K562 (cell line): ENCODE measurements around the gene JPH2. TPM values are rescaled to one million over a fixed set of nuclear protein-coding genes. Genes with fewer than 3 reads are reported as not detected.

Source experiments
- CBX1 ChIP-seq: sonication (generic); IDR thresholded peaks from 2 replicates; pipeline ENCODE4 v1.6.1; 2016; ENCODE audit warnings: antibody characterized with exemption, low read depth, mild to moderate bottlenecking
- CCNT2 ChIP-seq: IDR thresholded peaks from 2 replicates; pipeline ENCODE4 v1.6.1; 2011; ENCODE audit warnings: borderline replicate concordance, low read depth, mild to moderate bottlenecking, moderate library complexity, mixed read lengths, low read length; ENCODE audit not compliant: insufficient read length; ENCODE audit errors: extremely low read depth
- CEBPB ChIP-seq: fragments of 450-650 bp; IDR thresholded peaks from 2 replicates; pipeline ENCODE4 v1.6.1; 2016; ENCODE audit warnings: missing genetic modification characterization, missing compliant biosample characterization
- CSDE1 ChIP-seq, 2 experiments: fragments of 450-650 bp; IDR thresholded peaks; 2 replicates each; pipeline ENCODE4 v1.6.1; 2016; ENCODE audit warnings: mild to moderate bottlenecking in 1 of 2
- GATAD2A ChIP-seq: fragments of 450-650 bp; IDR thresholded peaks from 2 replicates; pipeline ENCODE4 v1.6.1; 2017
- HMBOX1 ChIP-seq: sonication (generic); IDR thresholded peaks from 2 replicates; pipeline ENCODE4 v1.6.1; 2016
- HSF4 ChIP-seq: fragments of 250-450 bp; sonication (Bioruptor Pico); IDR thresholded peaks from 2 replicates; pipeline ENCODE4 v2.1.2; 2022; ENCODE audit warnings: mild to moderate bottlenecking, moderate library complexity, borderline replicate concordance
- MEF2D ChIP-seq: conservative IDR thresholded peaks from 2 replicates; pipeline ENCODE4 v1.6.1; 2016; ENCODE audit warnings: low read depth, missing genetic modification characterization, missing compliant biosample characterization
- RHOXF2B ChIP-seq: fragments of 250-450 bp; sonication (Bioruptor Pico); conservative IDR thresholded peaks from 2 replicates; pipeline ENCODE4 v1.5.1; 2021
- RNF219 ChIP-seq: fragments of 250-450 bp; sonication (Bioruptor Pico); IDR thresholded peaks from 2 replicates; pipeline ENCODE4 v1.5.0; 2022; ENCODE audit warnings: mild to moderate bottlenecking
- SPI1 ChIP-seq: IDR thresholded peaks from 2 replicates; pipeline ENCODE4 v1.6.1; 2011; ENCODE audit warnings: low read depth, low read length, control low read depth, borderline replicate concordance
- SUPT5H ChIP-seq: fragments of 450-650 bp; IDR thresholded peaks from 2 replicates; pipeline ENCODE4 v1.6.1; 2016
- TCF7L2 ChIP-seq: fragments of 150-350 bp; IDR thresholded peaks from 2 replicates; pipeline ENCODE4 v1.6.1; 2016; ENCODE audit warnings: low read depth, mild to moderate bottlenecking, low read length, moderate library complexity
- WHSC1 ChIP-seq: IDR thresholded peaks from one replicate; pipeline ENCODE4 v1.6.1; 2012; ENCODE audit warnings: low read length, control low read depth, inconsistent platforms
- ZBTB7A ChIP-seq: IDR thresholded peaks from 2 replicates; pipeline ENCODE4 v1.6.1; 2011; ENCODE audit warnings: low read depth, mild to moderate bottlenecking, low read length, moderate library complexity, borderline replicate concordance; ENCODE audit not compliant: control insufficient read depth
- ZNF24 ChIP-seq: fragments of 450-650 bp; IDR thresholded peaks from 2 replicates; pipeline ENCODE4 v1.6.1; 2016
- ZNF445 ChIP-seq: fragments of 250-450 bp; sonication (Bioruptor Pico); IDR thresholded peaks from 2 replicates; pipeline ENCODE4 v1.4.0; 2020; ENCODE audit warnings: low read depth, mild to moderate bottlenecking, moderate library complexity
- polyA plus RNA-seq, 8 experiments: library from polyadenylated mRNA; depleted of rRNA in 4 of 8; stranded (reverse) in 5 of 8; unstranded in 3 of 8; fragments of >200 nt; fragmentation: Nextera tagmentation in 2 of 8; fragmentation: Illumina TruSeq in 1 of 8; extraction: Ambion mirVana in 2 of 8; extraction: Trizol in 1 of 8; gene quantifications; 2 replicates each; pipeline versions ENCODE4 v1.2.1 to v1.2.3, GENCODE V29; 2011 to 2014; ENCODE audit warnings: inconsistent platforms in 1 of 8, missing spikeins in 1 of 8
- total RNA-seq, 7 experiments: library from RNA; depleted of rRNA in 6 of 7; stranded (reverse); fragments of >200 nt in 6 of 7; fragmentation: Illumina TruSeq in 2 of 7; extraction: Trizol in 2 of 7; gene quantifications; 2 replicates each; pipeline versions ENCODE4 v1.2.1 to v1.2.3, GENCODE V29; 2011 to 2021; ENCODE audit warnings: low replicate concordance in 1 of 7
- TF ChIP-seq, protein P1 (sequence below): sonication (generic); formaldehyde crosslinking; IDR thresholded peaks from 2 replicates; pipeline ENCODE4 v1.8.1; 2023; ENCODE audit warnings: mild to moderate bottlenecking, missing genetic modification reagents
- TF ChIP-seq, protein P2 (sequence below): sonication (generic); formaldehyde crosslinking; IDR thresholded peaks from 2 replicates; pipeline ENCODE4 v1.8.1; 2022; ENCODE audit warnings: missing genetic modification reagents
- TF ChIP-seq, protein P3 (sequence below): fragments of 450-650 bp; formaldehyde crosslinking; IDR thresholded peaks from 2 replicates; pipeline ENCODE4 v1.4.0; 2022; ENCODE audit warnings: mild to moderate bottlenecking, moderate library complexity

The JPH2 gene
- total and polyA plus RNA-seq, 9 of the 15 experiments (the other 6 are each of a cell fraction or from before 2014, with no cell fraction given) = not detected

DNA sequence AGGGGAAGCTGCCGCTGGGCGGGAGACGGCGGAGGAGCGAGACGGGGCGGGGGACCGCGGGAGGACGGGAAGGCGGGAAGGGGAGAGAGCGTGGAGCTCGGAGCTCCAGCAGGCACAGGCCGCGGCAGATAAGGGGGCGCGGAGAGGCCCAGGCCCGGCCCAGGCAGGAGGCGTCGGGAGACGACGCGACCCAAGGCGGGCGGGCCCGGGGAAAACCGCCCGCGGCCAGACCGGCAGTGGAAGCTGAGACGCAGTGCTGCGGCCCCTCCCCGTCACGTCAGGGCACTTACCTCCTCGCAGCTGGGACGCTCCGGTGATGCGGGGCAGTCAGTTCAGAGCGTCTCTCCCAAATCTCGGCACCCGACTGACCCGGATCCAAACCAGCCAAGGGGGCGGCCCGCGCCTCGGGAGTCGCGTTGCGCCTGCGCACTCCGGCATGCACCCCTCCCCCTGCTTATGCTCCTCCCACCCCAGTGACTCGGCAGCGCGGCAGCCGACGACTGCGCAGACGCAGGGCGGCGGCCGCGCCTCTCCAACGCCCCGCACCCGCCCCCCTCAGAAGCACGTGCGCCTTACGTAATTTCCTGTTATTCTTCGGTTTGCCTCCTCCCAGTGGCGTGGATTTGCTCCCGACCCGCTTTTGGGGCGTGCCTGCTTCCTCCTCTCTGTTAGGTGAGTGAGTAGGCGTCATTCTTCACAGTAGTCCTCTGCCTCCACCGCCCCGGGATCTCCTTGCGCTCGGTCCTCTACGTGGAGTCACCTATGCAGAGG lies 23.6 kb upstream of the JPH2 start, which contains the start of gene OSER1 (continued):
- TF ChIP-seq ZNF445 = no peak
- TF ChIP-seq ZBTB7A = peak; percentile 50; the same call in 1 of the 2 replicates
- TF ChIP-seq, protein P1, sequence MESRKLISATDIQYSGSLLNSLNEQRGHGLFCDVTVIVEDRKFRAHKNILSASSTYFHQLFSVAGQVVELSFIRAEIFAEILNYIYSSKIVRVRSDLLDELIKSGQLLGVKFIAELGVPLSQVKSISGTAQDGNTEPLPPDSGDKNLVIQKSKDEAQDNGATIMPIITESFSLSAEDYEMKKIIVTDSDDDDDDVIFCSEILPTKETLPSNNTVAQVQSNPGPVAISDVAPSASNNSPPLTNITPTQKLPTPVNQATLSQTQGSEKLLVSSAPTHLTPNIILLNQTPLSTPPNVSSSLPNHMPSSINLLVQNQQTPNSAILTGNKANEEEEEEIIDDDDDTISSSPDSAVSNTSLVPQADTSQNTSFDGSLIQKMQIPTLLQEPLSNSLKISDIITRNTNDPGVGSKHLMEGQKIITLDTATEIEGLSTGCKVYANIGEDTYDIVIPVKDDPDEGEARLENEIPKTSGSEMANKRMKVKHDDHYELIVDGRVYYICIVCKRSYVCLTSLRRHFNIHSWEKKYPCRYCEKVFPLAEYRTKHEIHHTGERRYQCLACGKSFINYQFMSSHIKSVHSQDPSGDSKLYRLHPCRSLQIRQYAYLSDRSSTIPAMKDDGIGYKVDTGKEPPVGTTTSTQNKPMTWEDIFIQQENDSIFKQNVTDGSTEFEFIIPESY = no peak
- TF ChIP-seq CBX1 = 0 out of 2 replicates have a peak, but pooled peaks have one; percentile 60
- TF ChIP-seq CEBPB (tag) = peak; percentile 33; the same call in 1 of the 2 replicates
- no peak for TF ChIP-seq HSF4 (CRISPR knock-in tag)
- no peak for TF ChIP-seq HMBOX1
- TF ChIP-seq, protein P2, sequence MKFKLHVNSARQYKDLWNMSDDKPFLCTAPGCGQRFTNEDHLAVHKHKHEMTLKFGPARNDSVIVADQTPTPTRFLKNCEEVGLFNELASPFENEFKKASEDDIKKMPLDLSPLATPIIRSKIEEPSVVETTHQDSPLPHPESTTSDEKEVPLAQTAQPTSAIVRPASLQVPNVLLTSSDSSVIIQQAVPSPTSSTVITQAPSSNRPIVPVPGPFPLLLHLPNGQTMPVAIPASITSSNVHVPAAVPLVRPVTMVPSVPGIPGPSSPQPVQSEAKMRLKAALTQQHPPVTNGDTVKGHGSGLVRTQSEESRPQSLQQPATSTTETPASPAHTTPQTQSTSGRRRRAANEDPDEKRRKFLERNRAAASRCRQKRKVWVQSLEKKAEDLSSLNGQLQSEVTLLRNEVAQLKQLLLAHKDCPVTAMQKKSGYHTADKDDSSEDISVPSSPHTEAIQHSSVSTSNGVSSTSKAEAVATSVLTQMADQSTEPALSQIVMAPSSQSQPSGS (CRISPR knock-in tag) = peak; percentile 58; the same call in 1 of the 2 replicates
- no peak for TF ChIP-seq RHOXF2B (CRISPR knock-in tag)
- TF ChIP-seq SUPT5H = peak; percentile 82
- TF ChIP-seq RNF219 = no peak
- TF ChIP-seq MEF2D (tag) = no peak
- no peak for TF ChIP-seq ZNF24
- TF ChIP-seq, protein P3, sequence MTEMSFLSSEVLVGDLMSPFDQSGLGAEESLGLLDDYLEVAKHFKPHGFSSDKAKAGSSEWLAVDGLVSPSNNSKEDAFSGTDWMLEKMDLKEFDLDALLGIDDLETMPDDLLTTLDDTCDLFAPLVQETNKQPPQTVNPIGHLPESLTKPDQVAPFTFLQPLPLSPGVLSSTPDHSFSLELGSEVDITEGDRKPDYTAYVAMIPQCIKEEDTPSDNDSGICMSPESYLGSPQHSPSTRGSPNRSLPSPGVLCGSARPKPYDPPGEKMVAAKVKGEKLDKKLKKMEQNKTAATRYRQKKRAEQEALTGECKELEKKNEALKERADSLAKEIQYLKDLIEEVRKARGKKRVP (CRISPR knock-in tag) = no peak
- TF ChIP-seq CCNT2 = peak; percentile 88
- TF ChIP-seq WHSC1 = no peak
- no peak for TF ChIP-seq GATAD2A
- no peak for TF ChIP-seq CSDE1 (IDR thresholded peaks at IDR 0.05)
- no peak for TF ChIP-seq TCF7L2
- peak; percentile 38; the same call in 1 of the 2 replicates for TF ChIP-seq SPI1
